Stimulated activated CD8-positive, alpha-beta memory T cell treated with anti-CD3 and anti-CD28 coated beads, Interleukin-2, amount 100 ng/mL, for 48 hours (primary cell): ENCODE measurements around the gene ZBTB39.
A peak's percentile ranks its signal among the peaks of the same experiment; 100 is the strongest.
"Not testable (repeated sequence)": the region's sequence is repeated elsewhere in the genome, so short reads cannot be mapped to it uniquely, and the experiment has no call there.

Experiments
- DNase-seq, 2 donors: peaks; one replicate each; pipeline ENCODE4 v3.0.0-alpha.2; 2020; ENCODE audit warnings: low read depth in 2 of 2

ZBTB39 gene, protein sequence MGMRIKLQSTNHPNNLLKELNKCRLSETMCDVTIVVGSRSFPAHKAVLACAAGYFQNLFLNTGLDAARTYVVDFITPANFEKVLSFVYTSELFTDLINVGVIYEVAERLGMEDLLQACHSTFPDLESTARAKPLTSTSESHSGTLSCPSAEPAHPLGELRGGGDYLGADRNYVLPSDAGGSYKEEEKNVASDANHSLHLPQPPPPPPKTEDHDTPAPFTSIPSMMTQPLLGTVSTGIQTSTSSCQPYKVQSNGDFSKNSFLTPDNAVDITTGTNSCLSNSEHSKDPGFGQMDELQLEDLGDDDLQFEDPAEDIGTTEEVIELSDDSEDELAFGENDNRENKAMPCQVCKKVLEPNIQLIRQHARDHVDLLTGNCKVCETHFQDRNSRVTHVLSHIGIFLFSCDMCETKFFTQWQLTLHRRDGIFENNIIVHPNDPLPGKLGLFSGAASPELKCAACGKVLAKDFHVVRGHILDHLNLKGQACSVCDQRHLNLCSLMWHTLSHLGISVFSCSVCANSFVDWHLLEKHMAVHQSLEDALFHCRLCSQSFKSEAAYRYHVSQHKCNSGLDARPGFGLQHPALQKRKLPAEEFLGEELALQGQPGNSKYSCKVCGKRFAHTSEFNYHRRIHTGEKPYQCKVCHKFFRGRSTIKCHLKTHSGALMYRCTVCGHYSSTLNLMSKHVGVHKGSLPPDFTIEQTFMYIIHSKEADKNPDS

DNA sequence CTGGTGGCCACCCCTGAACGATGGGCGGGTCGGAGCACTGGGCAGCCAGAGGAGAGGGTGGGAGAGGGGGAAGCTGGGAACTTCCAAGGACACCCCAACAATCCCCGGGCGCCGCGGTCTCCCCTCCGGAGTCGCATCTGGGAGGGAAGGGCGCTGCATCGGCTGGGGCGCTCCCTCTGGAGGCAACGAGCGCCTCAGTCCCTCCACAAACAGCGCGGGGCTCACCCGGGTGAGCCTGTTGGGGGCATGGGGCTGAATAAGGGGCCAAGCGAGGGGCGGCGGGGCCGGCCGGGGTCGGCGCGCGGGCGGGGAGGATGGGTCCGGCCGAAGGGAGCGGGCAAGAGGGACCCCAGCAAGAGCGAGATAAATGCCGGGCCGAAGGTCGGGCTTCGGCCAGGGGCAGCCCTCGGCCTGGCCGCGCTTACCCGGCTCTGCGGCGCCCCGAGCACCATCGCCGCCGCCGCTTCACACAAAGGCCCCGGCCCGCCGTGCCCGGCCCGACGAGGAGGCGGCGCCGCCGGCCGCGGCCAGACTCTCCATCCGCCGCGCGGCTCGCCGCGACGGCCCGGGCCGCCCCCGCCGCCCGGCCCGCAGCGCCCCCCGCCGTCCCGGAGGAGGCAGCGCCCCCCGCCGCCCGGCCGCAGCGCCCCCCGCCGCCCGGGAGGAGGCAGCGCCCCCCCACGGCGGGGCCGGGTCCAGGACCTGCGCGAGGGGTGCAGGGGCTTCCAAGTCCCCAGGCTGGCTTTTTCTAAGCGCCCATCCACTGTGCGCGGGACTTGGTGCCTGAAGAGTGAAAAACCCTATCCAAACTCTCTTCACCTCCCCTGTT lies at the start of gene ZBTB39:
Gene ZBTB39 (minus strand): TSS at position 567 of the 829 bp plus-strand sequence. CDS start 1,629 bp downstream, outside the sequence.
- peak; percentile 58 to 68 for DNase-seq

DNA sequence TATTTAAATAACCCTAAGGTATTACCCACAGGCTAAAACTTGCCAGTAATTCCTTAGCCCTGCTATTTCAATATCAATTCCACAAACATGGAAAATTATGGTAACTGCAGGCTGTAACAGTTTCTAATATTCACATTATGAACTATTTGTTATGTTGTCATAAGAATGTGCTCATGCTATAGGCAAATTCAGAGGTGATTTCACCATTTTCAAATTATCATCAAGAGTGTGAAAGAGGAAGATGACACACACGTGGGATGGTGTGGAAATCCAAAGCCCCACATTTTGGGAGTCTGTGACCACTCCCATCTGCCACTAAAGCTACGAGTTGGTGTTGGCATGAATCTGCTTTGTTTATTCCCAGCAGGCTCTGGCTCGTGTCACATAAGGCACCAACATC lies 49.5 kb upstream of the ZBTB39 start:
- DNase-seq: no peak

GRCh38 chr12:57053901-57054300 lies 47.6 kb upstream of the ZBTB39 start:
- DNase-seq: not testable (repeated sequence)

DNA sequence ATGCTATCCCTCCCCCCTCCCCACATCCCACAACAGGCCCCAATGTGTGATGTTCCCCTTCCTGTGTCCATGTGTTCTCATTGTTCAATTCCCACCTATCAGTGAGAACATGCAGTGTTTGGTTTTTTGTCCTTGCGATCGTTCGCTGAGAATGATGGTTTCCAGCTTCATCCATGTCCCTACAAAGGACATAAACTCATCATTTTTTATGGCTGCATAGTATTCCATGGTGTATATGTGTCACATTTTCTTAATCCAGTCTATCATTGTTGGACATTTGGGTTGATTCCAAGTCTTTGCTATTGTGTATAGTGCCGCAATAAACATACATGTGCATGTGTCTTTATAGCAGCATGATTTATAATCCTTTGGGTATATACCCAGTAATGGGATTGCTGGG lies 46.8 kb upstream of the ZBTB39 start:
- DNase-seq: not testable (repeated sequence)

GRCh38 chr12:57051011-57051410 lies 44.7 kb upstream of the ZBTB39 start:
- DNase-seq: no peak

- no peak for DNase-seq
Observed at GRCh38 chr12:57049890-57050289, 43.5 kb upstream of the ZBTB39 start, which contains the start of gene MYO1A. TSS of gene MYO1A (minus strand) at chr12:57050129. CDS start at chr12:57048323, 1,806 bp downstream.

GRCh38 chr12:57049119-57049446 lies 42.7 kb upstream of the ZBTB39 start:
- no peak for DNase-seq

DNA sequence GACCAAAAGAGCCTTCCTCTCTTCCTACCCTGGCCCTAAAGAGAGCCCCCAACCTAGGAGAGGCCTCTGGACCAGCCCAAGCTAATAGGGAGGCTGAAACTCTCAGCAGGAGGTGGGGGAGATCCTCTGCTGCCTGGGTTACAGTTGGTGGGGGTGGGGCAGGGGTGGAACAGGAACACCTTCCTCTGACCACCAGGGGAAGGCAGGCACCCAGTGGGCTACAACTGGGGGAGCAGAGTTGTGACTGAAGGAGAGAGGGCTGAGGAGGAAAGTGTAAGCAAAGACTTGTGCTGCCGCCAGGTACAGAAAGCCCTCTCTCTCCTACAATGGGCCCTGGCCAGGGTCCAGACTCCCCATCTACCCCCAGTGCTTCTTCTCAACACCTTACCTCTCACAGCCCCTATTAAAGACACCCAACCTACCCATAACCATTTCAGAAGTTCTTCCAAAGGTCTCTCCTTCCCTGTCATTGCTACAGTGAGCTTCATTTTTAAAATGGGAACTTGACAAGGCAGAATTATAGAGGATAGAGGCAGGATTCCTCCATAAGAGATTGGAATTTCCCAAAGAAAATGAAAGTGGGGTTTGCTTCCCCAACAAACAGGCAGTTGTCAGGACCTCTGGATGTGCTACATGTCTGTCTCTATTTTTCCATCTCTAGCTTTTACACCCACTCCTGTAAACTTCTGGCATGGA lies 42.2 kb upstream of the ZBTB39 start:
- DNase-seq: no peak

GRCh38 chr12:57047981-57048380 lies 41.6 kb upstream of the ZBTB39 start:
- no peak for DNase-seq

DNA sequence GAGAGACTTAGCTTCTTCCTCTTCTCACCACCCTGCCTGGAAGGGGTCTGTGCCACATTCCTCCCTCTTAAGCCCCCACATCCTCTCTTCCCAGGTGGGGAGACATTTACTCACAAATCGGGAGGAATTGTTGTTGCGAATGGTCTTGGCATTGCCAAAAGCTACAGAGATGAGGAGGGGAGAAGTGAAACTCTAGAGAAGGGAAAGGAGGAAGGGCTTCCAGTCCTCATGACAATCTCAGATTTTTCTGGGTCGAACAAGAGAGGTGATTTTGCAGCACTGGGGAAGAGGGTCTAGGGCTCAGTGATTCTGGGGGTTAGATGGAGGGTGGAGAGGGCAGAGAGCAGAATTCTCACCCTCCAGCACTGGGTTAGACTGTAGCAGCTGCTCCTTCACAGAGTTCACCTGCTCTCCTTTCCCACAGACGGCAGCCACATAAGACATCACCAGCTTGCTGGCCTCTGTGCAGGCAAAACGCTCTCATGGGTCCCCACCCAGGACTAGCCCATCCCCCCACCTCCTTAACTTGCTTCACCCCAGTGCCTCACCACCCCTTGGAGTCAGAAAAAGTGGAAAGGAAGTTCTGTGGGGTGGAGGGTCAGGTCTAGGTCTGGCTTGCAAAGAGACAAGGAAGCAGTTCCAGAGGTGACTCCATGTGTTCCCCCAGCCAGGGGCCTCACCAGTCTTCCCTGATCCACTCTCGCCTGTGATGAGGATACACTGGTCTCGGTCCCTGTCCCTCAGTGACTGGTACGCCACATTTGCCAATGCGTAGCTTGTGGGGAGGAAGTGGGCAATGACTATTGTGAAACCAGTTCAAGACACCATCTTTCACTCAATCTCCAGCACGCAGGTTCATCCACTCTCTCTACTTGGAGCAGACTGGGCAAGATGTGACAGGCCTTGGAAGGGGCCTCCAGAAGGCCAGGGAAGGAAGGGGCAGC lies 40.9 kb upstream of the ZBTB39 start:
- DNase-seq: peak; percentile 32 to 46

DNA sequence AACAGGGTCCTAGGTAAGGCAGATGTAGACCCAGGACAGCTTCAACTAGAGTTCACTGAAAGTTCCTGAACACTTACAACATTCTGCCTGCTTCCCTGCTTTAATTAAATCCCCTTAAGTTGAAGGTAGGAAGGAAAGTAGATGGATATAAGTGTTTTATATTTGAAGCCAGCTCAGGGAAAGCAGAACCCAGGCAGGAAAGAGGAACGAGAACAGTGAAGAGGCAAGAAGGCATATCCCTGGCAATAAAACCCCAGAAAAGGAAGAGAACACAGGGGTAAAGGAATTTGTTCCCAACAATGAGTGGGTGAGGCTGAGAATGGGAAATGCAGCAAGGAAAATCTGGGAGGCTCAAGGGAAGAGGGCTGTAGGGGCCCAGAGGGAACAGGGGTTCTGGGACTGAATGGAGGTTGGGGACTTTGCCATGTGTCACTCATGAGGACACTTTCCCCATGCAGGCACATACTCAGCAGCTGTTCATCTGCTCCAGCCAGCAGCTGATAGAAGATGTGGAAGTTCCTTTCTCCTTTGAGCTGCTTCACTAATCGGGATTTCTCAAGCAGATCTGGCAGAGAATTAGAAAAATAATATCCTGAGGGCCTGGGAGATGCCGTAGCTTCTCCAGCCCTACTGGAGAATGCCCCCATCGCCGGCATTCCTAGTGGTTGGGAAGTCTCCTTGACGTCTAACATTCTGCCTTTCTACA lies 39.9 kb upstream of the ZBTB39 start:
- no peak for DNase-seq

DNA sequence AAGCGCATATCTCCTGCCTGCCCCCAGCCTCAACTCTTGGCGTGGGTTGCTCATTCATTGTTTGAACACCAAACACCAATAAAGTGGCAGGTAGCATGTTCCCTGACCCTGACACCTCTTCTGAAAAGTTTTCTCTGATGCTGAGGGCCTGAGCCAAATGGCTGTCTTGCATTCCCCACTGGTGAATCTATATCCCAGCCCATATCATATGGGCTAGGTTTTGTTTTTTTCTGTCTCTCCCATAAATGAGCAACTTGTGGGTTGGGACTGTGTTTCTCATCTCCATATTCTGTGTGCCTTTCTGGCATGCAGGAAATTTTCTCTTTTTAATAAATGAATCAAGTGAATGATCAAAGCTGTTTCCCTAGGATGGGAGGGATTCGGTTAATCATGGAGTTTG lies 38.5 kb upstream of the ZBTB39 start:
- no peak for DNase-seq

DNA sequence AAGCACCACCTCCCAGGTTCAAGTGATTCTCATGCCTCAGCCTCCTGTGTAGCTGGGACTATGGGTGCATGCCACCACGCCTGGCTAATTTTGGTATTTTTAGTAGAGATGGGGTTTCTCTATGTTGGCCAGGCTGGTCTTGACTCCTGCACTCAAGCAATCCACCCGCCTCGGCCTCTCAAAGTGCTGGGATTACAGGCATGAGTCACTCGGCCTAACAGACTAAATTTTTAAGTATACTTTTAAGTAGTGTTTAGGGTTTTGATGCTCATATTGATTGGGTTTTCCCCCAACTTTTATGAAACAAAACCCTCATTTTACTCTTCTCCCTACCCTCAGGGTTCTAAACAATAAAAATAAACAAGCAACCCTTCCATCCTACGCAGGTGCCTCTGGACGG lies 38.1 kb upstream of the ZBTB39 start:
- DNase-seq: no peak

DNA sequence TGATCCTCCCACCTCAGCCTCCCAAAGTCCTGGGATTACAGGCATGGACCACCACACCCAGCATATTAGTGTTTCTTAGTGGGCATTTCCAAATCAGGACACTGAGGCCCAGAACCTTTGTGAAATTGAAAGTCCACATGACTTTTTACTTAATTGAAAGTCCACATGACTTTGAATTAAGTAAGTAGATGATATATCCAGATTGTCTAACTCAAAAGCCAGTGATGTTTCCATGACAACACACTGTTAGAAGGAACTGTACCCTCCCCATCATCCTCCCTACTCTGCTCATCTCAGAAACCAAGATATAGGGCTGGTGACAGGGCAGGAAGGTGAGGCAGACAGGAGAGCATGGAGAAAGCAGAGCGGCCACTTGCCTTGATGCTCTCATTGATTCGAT lies 36.3 kb upstream of the ZBTB39 start:
- no peak for DNase-seq

- no peak for DNase-seq
Observed at GRCh38 chr12:57040750-57041149, 34.4 kb upstream of the ZBTB39 start.

DNA sequence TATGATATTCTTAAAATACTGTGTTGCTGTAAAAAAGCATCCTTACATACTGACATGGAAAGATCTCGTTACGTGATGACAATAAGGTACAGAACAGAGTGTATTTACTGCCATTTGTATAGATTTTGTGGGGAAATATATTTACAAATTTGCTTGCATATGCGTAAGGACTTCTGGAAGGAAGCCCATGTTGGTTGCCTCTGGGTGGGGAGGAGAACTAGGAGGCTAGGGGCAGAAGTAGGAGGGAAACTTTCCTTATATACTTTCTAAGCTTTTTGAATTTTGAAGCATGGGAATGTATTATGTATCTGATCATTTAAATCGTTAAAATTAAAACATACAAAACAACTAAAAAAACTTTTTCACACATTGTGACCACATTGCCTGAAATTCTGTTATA lies 33.9 kb upstream of the ZBTB39 start:
- DNase-seq: no peak

DNA sequence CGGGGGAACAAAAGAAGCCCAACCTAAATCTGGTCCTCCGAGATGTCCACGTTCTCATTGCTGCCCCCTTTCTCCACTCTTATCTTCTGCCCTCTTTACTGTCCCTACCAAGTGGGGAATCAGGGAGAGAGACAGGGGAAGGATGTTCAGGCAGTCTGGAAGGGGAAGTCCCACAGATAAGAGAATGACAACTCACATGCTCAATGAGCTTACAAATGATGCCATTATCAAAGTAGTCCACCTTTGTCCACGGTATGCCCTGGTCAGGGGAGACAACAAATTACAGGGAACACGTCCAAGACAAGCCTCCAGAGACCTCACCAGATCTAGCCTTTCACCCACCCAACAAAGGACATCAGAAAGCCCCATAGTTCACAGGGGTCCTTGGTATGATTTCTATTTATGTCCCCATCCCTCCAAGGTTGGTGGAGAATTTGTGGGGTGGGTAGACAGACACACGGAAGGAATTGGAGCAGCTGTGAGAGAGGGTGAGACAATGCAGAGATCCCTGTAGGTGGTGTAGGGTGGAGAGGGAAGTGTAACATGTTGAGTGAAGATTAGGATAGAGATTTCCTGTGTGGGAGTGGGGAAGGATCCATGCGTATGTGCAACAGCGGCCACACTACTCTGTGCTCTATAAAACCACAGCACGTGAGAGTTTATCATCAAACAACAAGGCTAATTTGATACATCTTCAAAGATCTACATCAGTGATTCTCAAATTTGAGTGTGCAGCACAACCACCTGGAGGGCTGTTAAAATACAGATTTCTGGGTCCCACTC lies 32.9 kb upstream of the ZBTB39 start:
- no peak for DNase-seq

- no peak for DNase-seq
Observed at GRCh38 chr12:57037264-57037663, 30.9 kb upstream of the ZBTB39 start.

GRCh38 chr12:57033431-57033830 lies 27.1 kb upstream of the ZBTB39 start:
- DNase-seq: no peak
